H1 (cell line): ENCODE results near the gene GRID2. TPM values are rescaled to one million over a fixed set of nuclear protein-coding genes. Genes with fewer than 3 reads are reported as not detected.

Source experiments
- ATF2 ChIP-seq: IDR thresholded peaks from 2 replicates; pipeline ENCODE4 v1.6.1; 2012; ENCODE audit warnings: low read length, inconsistent platforms
- E2F6 ChIP-seq: IDR thresholded peaks from 2 replicates; pipeline ENCODE4 v1.6.1; 2012; ENCODE audit warnings: inconsistent platforms
- polyA plus RNA-seq, 7 experiments: library from polyadenylated mRNA; depleted of rRNA in 3 of 7; stranded (reverse) in 5 of 7; unstranded in 2 of 7; fragments of >200 nt in 5 of 7; fragments of 200-250 nt in 2 of 7; gene quantifications; 1 replicate in 5 of 7; 2 replicates in 1 of 7; 4 replicates in 1 of 7; pipeline versions ENCODE4 v1.2.1 to v1.2.3, GENCODE V29; 2011 to 2013; ENCODE audit warnings: missing spikeins in 2 of 7, mixed read lengths in 2 of 7
- total RNA-seq: library from RNA; stranded (reverse); fragmentation: NEBNext Ultra II Directional; extraction: Animal tissue kit (Norgen Biotek cat#: 25700); gene quantifications from 2 replicates; pipeline ENCODE4 v1.2.1, GENCODE V29; 2021

Gene GRID2
- total and polyA plus RNA-seq, 2 of the 8 experiments (the other 6 are each of a cell fraction or from before 2014, with no cell fraction given): 31.1 to 81.9 TPM

- TF ChIP-seq E2F6: no peak
- no peak for TF ChIP-seq ATF2
- TF ChIP-seq, all 59 proteins: peak for 0
Observed at GRCh38 chr4:93633721-93634120, 1330.0 kb downstream of the GRID2 start (continued).
